ENCODE measurements around the gene CUL2. TPM values are rescaled to one million over a fixed set of nuclear protein-coding genes. Genes with fewer than 3 reads are reported as not detected.
"Not testable (repeated sequence)": the region's sequence is repeated elsewhere in the genome, so short reads cannot be mapped to it uniquely, and the experiment has no call there.

The CUL2 gene
- total RNA-seq, 1 donor from 2014 or later: 12.3 TPM

GRCh38 chr10:35025916-35026315 is 64.2 kb downstream of the CUL2 start:
- no peak for DNase-seq (ENCODE audit: low spot score)
- no peak for ATAC-seq

GRCh38 chr10:35020481-35020880 is 69.7 kb downstream of the CUL2 start:
- DNase-seq (ENCODE audit: low spot score) (no peak), ATAC-seq (no peak)

DNA sequence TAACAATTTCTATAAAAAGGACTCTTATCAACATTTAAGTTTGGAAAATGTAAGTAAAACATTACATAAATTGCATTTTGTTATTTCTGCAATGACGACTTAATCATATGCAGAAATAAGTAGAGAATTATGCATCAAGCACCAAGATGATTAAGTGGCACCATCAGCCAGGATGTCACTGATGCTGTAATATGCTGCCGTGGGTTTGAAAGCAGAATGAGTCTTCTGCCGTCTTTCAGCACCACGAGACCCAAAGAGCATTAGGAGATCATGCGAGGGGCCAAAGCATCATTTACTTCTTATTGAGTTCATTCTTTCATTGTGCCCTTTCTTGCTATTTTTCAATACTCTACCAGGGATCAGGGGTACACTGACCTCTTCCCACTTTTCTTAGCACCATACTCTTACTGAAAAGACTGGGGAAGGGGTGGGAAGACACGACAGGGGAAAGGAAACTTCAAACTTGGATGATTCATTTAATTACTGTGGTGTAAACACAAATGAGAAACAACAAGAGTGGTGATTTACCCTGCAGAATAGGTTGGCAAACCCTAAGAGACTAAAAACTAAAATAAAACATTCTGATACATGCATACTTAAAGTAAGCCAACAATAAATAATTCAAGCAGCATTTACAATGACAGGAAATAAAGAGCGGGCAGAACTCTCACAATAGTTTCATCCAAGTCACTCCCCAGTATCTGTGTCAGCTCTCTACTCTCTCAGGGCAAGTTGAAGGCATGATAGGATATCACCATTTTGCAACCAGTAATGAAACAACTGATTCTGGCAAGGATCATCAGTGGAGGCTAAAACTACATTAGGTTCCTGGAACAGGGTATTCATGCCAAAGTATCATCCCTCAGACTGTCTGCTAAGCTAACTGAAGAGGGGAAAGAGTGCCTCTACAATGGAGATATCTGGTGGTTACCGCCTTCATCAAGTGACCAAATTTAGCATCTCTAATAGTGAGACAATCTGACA is 70.8 kb downstream of the CUL2 start:
- no peak for ATAC-seq

DNA sequence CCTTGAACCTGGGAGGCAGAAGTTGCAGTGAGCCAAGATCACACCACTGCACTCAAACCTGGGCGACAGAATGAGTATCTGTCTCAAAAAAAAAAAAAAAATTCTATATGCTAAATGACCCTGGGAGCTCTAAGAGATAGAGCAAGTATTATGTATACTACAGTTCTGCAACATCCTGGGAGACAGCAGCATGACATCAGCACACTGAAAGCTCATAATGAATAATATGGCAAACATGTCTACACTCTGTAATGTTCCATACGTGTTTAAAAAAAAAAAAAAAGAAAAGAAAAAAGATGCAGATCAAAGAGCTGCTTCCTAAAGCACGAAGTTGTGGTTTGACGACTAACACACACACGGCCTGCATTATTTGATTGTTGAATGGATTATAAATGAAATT is 72.5 kb downstream of the CUL2 start:
- ATAC-seq: no peak
- no peak for DNase-seq (ENCODE audit: low spot score)

More for the DNA sequence above, 70.8 kb downstream of the CUL2 start:
- DNase-seq (ENCODE audit: low spot score): no peak

- ATAC-seq: no peak
- DNase-seq (ENCODE audit: low spot score): no peak
These were observed 74.2 kb downstream of the CUL2 start for GRCh38 chr10:35015843-35016408.

GRCh38 chr10:35012781-35013180 is 77.4 kb downstream of the CUL2 start:
- no peak for ATAC-seq
- DNase-seq (ENCODE audit: low spot score): no peak

DNA sequence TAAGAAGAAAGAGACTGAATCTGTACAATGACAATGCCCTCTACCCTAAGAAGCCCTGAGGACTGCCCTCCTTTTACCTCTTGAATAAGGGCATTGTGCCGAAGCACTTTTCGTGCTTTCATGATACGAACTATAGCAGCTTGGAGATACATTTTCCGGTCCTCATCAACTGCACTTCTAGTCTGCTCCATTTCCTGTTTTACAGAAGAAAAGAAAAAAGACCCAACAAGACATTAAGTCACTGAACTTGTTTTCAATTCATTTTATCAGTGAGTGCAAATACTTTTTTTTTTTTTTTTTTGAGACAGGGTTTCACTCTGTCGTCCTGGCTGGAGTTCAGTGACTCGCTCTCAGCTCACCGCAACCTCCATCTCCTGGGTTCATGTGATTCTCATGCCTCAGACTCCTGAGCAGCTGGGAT is 78.4 kb downstream of the CUL2 start:
- no peak for ATAC-seq
- DNase-seq (ENCODE audit: low spot score): no peak

- no peak for DNase-seq (ENCODE audit: low spot score)
- no peak for ATAC-seq
These were observed 82.3 kb downstream of the CUL2 start for GRCh38 chr10:35007858-35008301.

DNA sequence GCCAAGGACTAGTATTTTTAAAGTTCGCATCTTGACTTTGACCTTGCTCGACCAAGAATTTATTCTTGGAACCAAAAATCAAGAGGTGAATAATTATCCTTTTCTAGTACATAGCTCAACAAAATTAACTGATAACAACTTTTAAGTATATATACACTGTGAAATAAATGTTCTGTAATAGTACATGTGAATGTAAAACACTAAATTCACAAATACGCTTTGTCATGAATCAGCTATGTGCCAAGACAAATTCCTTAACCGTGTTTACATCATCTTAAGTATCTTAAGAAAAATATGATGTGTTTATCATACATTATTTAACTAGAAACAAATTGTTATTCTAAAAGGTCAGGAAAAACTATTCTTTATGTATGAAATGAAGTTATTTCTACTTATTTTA is 83.3 kb downstream of the CUL2 start:
- ATAC-seq (no peak), DNase-seq (ENCODE audit: low spot score) (no peak)

- ATAC-seq: no peak
- DNase-seq (ENCODE audit: low spot score): no peak
These were observed 84.3 kb downstream of the CUL2 start for GRCh38 chr10:35005868-35006267.

- no peak for ATAC-seq
These were observed 85.5 kb downstream of the CUL2 start for GRCh38 chr10:35004651-35005050.

GRCh38 chr10:35003906-35004305 is 86.2 kb downstream of the CUL2 start:
- DNase-seq (ENCODE audit: low spot score): no peak
- ATAC-seq: no peak

More at GRCh38 chr10:35004651-35005050, 85.5 kb downstream of the CUL2 start:
- no peak for DNase-seq (ENCODE audit: low spot score)

GRCh38 chr10:35000936-35001335 is 89.2 kb downstream of the CUL2 start:
- DNase-seq (ENCODE audit: low spot score): no peak
- ATAC-seq: no peak

DNA sequence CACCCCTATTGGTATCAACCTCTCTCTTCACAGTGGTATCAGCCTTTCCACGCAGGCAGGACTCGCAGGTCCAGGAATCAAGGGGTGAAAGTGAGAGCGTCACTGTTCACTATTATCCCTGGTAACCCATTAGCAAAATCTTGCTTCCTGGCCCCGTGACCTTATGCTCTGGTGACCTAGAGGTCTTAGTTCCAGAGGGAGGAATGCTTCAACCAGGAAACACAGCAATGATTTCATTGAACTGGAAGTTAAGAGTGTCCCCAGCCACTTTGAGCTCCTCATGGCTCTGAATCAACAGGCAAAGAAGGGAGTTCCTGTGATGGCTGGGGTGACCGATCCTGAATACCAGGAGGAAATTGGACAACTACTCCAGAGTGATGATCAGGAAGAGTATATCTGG is 90.6 kb downstream of the CUL2 start:
- DNase-seq (ENCODE audit: low spot score): no peak
- ATAC-seq: peak; percentile 16

DNA sequence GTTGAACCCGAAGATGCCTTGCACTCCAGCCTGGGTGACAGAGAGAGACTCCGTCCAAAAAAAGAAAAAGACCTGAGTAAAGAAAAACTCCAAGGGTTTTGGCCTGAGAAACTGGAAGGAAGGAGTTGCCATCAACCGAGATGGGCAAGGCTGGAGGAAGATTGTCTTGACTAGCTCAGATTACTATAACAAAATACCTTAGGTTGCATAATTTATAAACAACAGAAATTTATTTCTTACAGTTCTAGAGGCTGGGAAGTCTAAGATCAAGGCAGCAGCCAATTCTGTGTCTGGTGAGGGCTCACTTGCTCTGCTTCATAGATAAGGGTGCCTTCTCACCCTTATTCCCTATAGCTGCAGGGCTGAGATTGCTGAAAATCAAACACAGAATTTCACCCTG is 91.2 kb downstream of the CUL2 start:
- ATAC-seq (no peak), DNase-seq (ENCODE audit: low spot score) (no peak)

DNA sequence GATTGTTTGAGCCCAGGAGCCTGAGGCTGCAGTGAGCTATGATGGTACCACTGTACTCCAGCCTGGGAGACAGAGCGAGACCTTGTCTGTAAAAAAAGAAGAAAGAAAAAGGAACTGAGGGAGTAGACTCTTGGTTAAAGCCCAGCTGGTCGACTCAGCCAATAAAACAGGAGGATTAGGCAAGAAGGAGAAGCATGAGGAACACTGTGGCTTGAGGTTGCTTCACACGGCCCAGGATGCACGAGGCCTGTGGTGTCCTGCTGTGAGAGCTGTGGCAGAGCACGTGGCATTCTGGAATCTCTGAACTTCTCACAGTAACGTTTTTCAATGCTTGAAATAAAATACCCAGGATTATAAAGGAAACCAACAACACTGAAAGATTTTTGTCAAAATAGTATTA is 93.3 kb downstream of the CUL2 start:
- ATAC-seq (no peak), DNase-seq (ENCODE audit: low spot score) (no peak)

- ATAC-seq (no peak), DNase-seq (ENCODE audit: low spot score) (no peak)
These were observed 94.2 kb downstream of the CUL2 start for GRCh38 chr10:34995925-34996324.

- peak; percentile 97 for ATAC-seq
- peak; percentile 53 for DNase-seq (ENCODE audit: low spot score)
These were observed 95.5 kb downstream of the CUL2 start for GRCh38 chr10:34994565-34995142.

- ATAC-seq (no peak), DNase-seq (ENCODE audit: low spot score) (no peak)
These were observed 96.4 kb downstream of the CUL2 start for GRCh38 chr10:34993782-34994181.

DNA sequence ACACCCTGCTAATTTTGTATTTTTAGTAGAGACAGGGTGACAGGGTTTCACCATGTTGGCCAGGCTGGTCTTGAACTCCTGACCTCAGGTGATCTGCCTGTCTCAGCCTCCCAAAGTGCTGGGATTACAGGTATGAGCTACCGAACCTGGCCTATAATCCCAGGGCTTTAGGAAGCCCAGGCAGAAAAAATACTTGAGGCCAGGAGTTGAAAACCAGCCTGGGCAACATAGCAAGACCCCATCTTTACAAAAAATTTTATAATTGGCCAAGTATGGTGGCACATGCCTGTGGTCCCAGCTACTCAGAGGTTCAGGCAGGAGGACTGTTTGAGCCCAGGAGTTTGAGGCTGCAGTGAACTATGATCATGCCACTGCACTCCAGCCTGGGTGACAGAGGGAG is 99.0 kb downstream of the CUL2 start:
- DNase-seq (ENCODE audit: low spot score); ATAC-seq: not testable (repeated sequence)

DNA sequence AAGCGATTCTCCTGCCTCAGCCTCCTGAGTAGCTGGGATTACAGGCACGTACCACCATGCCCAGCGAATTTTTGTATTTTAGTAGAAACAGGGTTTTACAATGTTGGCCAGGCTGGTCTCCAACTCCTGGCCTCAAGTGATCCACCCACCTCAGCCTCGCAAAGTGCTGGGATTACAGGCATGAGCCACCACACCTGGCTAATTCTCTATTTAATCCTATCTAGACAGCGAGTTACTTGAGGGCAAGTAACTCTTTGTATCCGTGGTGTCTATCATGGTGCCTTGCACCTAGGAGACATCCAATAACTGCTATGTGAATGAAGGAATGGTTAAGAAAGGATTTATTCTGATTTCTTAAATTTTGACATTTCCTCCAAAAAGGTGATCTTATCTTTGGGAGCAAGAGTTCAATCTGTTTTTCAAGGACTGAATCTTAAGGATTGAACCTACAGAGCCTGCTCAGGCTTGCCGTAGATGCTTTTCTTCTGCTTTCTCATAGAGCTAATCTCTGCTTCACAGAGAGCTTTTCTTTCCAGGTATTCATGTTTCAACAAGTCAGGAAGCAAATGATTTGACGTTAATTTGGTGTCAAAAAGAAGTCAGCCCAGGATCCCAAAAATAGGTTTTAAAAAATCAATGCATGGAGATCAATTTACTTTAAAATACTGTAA is 101.6 kb downstream of the CUL2 start:
- ATAC-seq: no peak
- no peak for DNase-seq (ENCODE audit: low spot score)

Data from left lobe of liver (tissue), 2 donors.